IMR-90 (cell line): ENCODE results near the gene MAK. TPM values are rescaled to one million over a fixed set of nuclear protein-coding genes. Genes with fewer than 3 reads are reported as not detected.
"Not testable (repeated sequence)": the region's sequence is repeated elsewhere in the genome, so short reads cannot be mapped to it uniquely, and the experiment has no call there.

Experiments used
- ATAC-seq: fragments of 200-7000 bp; cut with Tn5 transposase; 2 replicates; pipeline ENCODE4 v1.9.1; 2020; ENCODE audit warnings: low read depth, mild to moderate bottlenecking, moderate library complexity
- BruUV-seq: library from RNA; stranded (reverse); fragments of 400-500 nt; replicated peaks from 2 replicates; lab custom pipeline; 2021; lab: Mats Ljungman, UMichigan
- CTCF ChIA-PET: fragments of 300-600 bp; formaldehyde crosslinking; extraction: SDS; loops from one replicate; lab custom pipeline; 2021; ENCODE audit warnings: antibody characterized with exemption; lab: Yijun Ruan, JAX
- POLR2A ChIA-PET: fragments of 300-600 bp; sonication (Branson Sonifier 250); formaldehyde crosslinking; loops from one replicate; lab custom pipeline; 2022; ENCODE audit warnings: antibody characterized with exemption; ENCODE audit not compliant: unreplicated experiment; lab: Charles Lee
- DNase-seq: peaks from one replicate; pipeline ENCODE4 v3.0.0; 2013
- H2AFZ ChIP-seq: replicated peaks from 2 replicates; pipeline ENCODE3; 2013; ENCODE audit warnings: low read length, mild to moderate bottlenecking; ENCODE audit not compliant: poor library complexity
- H2AK5ac ChIP-seq: 2 replicates; pipeline ENCODE4 v1.6.1; 2013; ENCODE audit warnings: low read depth, low read length, inconsistent platforms
- H2AK9ac ChIP-seq: replicated peaks from 2 replicates; pipeline ENCODE3; 2013; ENCODE audit warnings: mild to moderate bottlenecking, low read depth, low read length, moderate library complexity; ENCODE audit not compliant: poor library complexity
- H2BK120ac ChIP-seq: 2 replicates; pipeline ENCODE4 v1.6.1; 2013; ENCODE audit warnings: low read depth, low read length, inconsistent platforms
- H2BK15ac ChIP-seq: 3 replicates; pipeline ENCODE4 v1.6.1; 2013; ENCODE audit warnings: low read depth, low read length, inconsistent platforms
- H2BK20ac ChIP-seq: 2 replicates; pipeline ENCODE4 v1.6.1; 2013; ENCODE audit warnings: low read depth, mild to moderate bottlenecking, inconsistent platforms, low read length, moderate library complexity
- H2BK5ac ChIP-seq: 2 replicates; pipeline ENCODE4 v1.6.1; 2013; ENCODE audit warnings: mild to moderate bottlenecking, low read depth, low read length, inconsistent platforms; ENCODE audit not compliant: poor library complexity, severe bottlenecking
- H3K14ac ChIP-seq: replicated peaks from 2 replicates; pipeline ENCODE4 v1.6.1; 2013; ENCODE audit warnings: low read depth, low read length, inconsistent platforms
- H3K18ac ChIP-seq: 2 replicates; pipeline ENCODE4 v1.6.1; 2013; ENCODE audit warnings: low read depth, low read length, control low read depth
- H3K23ac ChIP-seq: 2 replicates; pipeline ENCODE4 v1.6.1; 2013; ENCODE audit warnings: low read depth, low read length, inconsistent platforms
- H3K27ac ChIP-seq: 2 replicates; pipeline ENCODE4 v1.5.1; 2013; ENCODE audit warnings: mild to moderate bottlenecking, control low read depth, low read length; ENCODE audit not compliant: insufficient read depth
- H3K27me3 ChIP-seq: 2 replicates; pipeline ENCODE4 v1.6.1; 2013; ENCODE audit warnings: low read length; ENCODE audit not compliant: control insufficient read depth, insufficient read depth
- H3K36me3 ChIP-seq: 2 replicates; pipeline ENCODE4 v1.6.1; 2013; ENCODE audit warnings: low read length, mixed read lengths; ENCODE audit not compliant: control insufficient read depth, insufficient read depth
- H3K4ac ChIP-seq: 2 replicates; pipeline ENCODE4 v1.6.1; 2013; ENCODE audit warnings: low read depth, low read length, inconsistent platforms
- H3K4me1 ChIP-seq: 2 replicates; pipeline ENCODE4 v1.6.1; 2013; ENCODE audit warnings: low read length, mixed read lengths; ENCODE audit not compliant: control insufficient read depth, insufficient read depth
- H3K4me2 ChIP-seq: 2 replicates; pipeline ENCODE4 v1.6.1; 2013; ENCODE audit warnings: low read depth, mild to moderate bottlenecking, control low read depth, low read length, moderate library complexity
- H3K4me3 ChIP-seq: 2 replicates; pipeline ENCODE4 v1.5.1; 2013; ENCODE audit warnings: low read depth, mild to moderate bottlenecking, control low read depth, low read length, moderate library complexity; ENCODE audit not compliant: insufficient read depth
- H3K56ac ChIP-seq: 2 replicates; pipeline ENCODE4 v1.6.1; 2013; ENCODE audit warnings: low read length, inconsistent platforms; ENCODE audit not compliant: insufficient read depth; ENCODE audit errors: extremely low read depth
- H3K79me1 ChIP-seq, 2 experiments: 2 replicates each; pipeline ENCODE4 v1.6.1; 2013; ENCODE audit warnings: low read length in 2 of 2, inconsistent platforms in 1 of 2, low read depth in 1 of 2
- H3K9ac ChIP-seq: 2 replicates; pipeline ENCODE4 v1.6.1; 2013; ENCODE audit warnings: low read depth, low read length, control low read depth
- H3K9me1 ChIP-seq: 2 replicates; pipeline ENCODE4 v1.6.1; 2013; ENCODE audit warnings: low read length, inconsistent platforms; ENCODE audit not compliant: insufficient read depth
- H3K9me3 ChIP-seq: 2 replicates; pipeline ENCODE4 v1.6.1; 2013; ENCODE audit warnings: low read length; ENCODE audit not compliant: control insufficient read depth, insufficient read depth
- H4K20me1 ChIP-seq: 2 replicates; pipeline ENCODE4 v1.6.1; 2013; ENCODE audit warnings: low read length, inconsistent platforms; ENCODE audit not compliant: insufficient read depth
- H4K5ac ChIP-seq: 2 replicates; pipeline ENCODE4 v1.6.1; 2013; ENCODE audit warnings: mild to moderate bottlenecking, low read depth, low read length, control low read depth
- H4K8ac ChIP-seq, 2 experiments: 2 replicates each; pipeline ENCODE4 v1.6.1; 2013; ENCODE audit warnings: low read depth in 2 of 2, low read length in 2 of 2, control low read depth in 1 of 2, inconsistent platforms in 1 of 2
- H4K91ac ChIP-seq: 2 replicates; pipeline ENCODE4 v1.6.1; 2013; ENCODE audit warnings: low read depth, low read length, inconsistent platforms; ENCODE audit not compliant: insufficient read depth
- WGBS, 2 experiments: methylation state at CpG; one replicate each; pipeline versions ENCODE4 v1.1.5 to v1.1.7; 2013; ENCODE audit warnings: missing lambda C conversion rate in 2 of 2; ENCODE audit not compliant: insufficient read length in 1 of 2; ENCODE audit errors: extremely low coverage in 2 of 2; 5-methylcytosine and 5-hydroxymethylcytosine counted together
- dilution Hi-C: fragments of 300-500 bp; cut with HindIII; formaldehyde crosslinking; loops from one replicate; pipeline ENCODE4 v1.14.3; 2018; ENCODE audit warnings: low sequenced_read_pairs; ENCODE audit not compliant: unreplicated experiment
- in situ Hi-C: fragments of 300-500 bp; cut with MboI; formaldehyde crosslinking; loops from 3 replicates; pipeline ENCODE4 v1.14.3; 2019; ENCODE audit warnings: low sequenced_read_pairs, inconsistent platforms, mixed read lengths
- intact Hi-C: fragments of 100-400 bp; cut with micrococcal nuclease; formaldehyde crosslinking; loops from 2 replicates; pipeline ENCODE4 v1.10.0; 2022
- polyA plus RNA-seq, 3 experiments: library from polyadenylated mRNA; depleted of rRNA; stranded (reverse); fragments of >200 nt; gene quantifications; 2 replicates each; pipeline ENCODE4 v1.2.3, GENCODE V29; 2012; ENCODE audit warnings: low replicate concordance in 1 of 3
- total RNA-seq: library from RNA; depleted of rRNA; stranded (reverse); fragments of >200 nt; gene quantifications from 2 replicates; pipeline ENCODE4 v1.2.3, GENCODE V29; 2012

Gene MAK
- total and polyA plus RNA-seq, 2 of the 4 experiments (the other 2 are of a cell fraction): not detected

GRCh38 chr6:10853849-10854300 lies 15.5 kb upstream of the MAK start:
- in situ Hi-C loops, intact Hi-C loops, H2BK15ac ChIP-seq, H3K4ac ChIP-seq, CTCF ChIA-PET, H4K91ac ChIP-seq, H2BK5ac ChIP-seq, H3K9me3 ChIP-seq, H2AK9ac ChIP-seq, BruUV-seq, H3K9ac ChIP-seq, DNase-seq, H3K27ac ChIP-seq, H3K4me1 ChIP-seq, H3K56ac ChIP-seq, H3K9me1 ChIP-seq, H2BK20ac ChIP-seq, H3K27me3 ChIP-seq, H4K8ac ChIP-seq, H4K5ac ChIP-seq, H3K14ac ChIP-seq, H2AK5ac ChIP-seq, dilution Hi-C loops, H3K23ac ChIP-seq, H3K4me3 ChIP-seq, H2AFZ ChIP-seq, H3K79me1 ChIP-seq, H3K18ac ChIP-seq, H3K36me3 ChIP-seq, H3K4me2 ChIP-seq, ATAC-seq, POLR2A ChIA-PET, H2BK120ac ChIP-seq, H4K20me1 ChIP-seq: not testable (repeated sequence)
- 60% methylated on average over 1 of the region's 6 CpGs; no CpG with 5 or more reads in 1 of the 2 experiments for WGBS, 2 experiments
